ENCODE results near the gene GYG1.

Gene GYG1

DNA sequence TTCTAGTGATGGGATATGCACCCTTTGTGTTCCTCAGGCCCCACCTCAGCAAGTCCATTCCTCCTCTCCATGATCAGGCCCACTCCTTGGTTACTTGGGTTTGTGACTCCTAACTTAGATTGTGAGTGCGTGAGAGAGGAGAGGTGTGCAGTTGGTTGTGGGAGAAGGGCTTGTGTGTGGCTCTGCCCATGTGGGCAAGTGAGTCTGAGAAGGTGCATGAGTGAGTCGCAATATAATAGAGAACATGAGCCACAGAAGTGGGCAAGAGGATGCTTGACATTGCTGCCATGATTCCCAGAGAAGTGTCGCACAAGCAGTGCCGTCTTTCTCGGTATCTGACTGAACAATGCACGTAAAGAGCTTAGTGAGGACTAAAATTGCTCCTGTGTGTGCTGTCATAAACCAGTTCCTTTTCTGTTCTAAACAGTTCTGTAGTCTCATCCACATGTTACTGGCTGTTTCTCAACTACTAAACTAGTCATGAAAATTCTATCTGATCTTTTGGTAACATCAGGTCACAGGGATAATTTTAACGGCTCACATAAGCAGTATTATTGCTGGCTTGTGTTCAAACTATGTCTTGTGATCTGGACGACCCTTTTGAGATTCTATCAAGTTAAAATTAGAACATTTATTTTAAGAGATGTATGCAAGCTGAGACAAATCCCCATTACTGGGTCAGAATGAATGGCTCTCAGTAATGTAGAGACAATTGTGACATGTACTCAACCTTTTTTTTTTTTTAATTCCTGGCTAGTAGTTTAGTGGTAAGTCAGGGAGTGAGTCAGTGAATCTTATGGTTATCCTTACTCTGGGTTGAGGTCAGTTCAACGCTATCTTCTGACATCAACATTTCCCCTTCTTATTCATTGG lies 25.6 kb downstream of the GYG1 start:
- no peak for DNase-seq (ENCODE audit: low spot score)

DNA sequence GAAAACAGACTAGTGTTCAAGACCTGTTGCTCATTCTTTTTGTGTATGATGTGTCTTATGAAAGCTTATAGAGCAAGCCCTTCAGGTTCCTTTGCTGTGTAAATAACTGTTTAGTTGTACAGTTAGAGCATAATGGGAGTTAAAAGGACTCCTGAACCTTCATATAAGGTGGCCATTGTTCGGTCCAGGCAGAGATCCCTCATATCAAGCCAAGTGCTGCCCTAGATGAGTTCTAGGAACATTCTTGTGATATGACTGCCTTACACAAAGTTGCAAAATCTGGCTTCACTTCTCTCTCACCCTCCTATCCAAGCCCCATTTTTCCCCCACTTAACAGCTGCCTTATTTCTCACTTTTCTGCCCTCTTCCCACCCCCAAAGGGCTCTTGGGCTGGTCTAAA lies 26.9 kb downstream of the GYG1 start:
- no peak for DNase-seq (ENCODE audit: low spot score)

DNA sequence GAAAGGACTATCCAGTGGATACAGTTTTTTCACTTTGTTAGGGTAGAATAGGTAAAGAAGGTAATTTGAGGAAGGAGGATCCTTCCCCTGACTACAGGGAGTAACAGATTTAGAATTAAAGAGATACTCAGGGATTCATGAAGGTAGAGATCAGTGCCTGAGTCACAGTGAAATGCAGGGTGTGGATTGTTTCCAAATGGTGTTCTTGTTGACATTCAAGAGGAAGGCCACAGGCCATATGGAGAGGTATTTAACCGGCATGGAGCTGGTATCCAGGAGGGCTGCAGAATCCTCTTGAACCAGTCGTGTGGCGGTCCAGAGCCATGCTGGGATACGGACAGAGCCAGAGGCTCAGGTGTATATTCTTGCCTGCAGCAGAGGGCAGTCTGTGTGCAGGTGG lies 28.2 kb downstream of the GYG1 start:
- DNase-seq (ENCODE audit: low spot score) = no peak

DNA sequence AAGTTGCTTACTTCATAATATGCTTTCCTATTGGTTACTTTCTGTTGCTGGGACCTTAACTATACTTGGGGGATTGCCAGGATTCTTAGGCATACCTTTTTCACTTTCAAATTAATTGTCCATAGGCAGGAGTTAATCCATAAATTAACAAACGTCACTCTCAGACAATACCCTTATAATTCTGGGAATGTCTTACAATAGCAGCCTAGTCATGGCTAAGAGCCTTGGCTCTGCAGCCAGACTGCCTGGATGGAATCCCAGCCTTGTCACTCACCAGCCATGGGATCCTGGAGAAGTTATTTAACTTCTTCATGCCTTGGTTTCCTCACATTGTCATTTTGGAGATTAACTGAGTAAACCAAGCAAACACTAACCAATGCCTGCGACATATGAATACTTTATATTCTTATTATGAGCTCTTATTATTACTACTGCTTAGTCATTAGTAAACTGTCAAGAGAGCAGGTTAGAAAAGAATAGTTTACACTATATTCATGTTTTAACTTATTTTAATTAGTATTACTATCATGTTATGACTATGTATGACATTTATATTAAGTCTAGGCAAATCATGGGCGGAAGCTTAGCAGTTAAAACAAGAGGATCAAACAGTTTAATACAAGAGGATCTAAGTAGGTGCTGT lies 29.0 kb downstream of the GYG1 start:
- no peak for DNase-seq (ENCODE audit: low spot score)

DNA sequence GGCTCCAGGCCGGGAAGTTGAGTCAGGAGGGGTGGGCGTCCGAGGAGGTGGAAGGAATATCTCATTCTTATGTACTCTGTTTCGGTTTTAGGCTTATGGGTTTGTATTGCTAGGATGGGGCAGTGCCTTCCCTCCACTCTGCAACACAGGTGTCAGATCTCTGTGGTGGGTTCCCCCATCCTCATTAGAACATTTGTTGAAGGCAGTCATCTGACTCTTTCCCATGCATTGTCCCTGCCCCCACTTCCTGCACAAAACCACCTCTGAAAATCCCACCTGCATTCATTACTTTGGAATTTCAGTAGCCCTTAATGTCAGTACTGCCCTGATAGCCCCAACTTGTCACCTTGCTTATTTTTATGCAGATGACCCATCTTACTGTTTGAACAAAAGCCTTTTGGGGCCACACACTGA lies 29.5 kb downstream of the GYG1 start:
- DNase-seq (ENCODE audit: low spot score) = no peak

DNA sequence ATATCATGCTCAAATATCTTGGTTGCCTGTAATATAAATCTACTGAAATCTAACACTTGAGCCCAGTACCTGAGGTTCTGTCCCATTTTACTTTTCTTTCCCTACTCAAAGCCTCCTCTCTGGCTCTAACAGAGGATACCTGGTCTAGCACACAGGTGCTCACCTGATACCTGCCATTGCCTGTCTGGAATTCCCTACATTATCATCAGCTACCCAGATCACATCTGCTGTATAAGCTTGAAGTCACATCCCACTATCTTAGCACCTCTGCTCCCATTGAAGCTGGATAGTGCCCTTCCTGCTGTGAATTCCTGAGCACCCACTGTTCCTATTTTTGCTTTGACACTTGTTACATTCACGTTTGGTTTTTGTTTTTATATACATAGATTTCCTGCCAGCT lies 30.5 kb downstream of the GYG1 start:
- no peak for DNase-seq (ENCODE audit: low spot score)

DNA sequence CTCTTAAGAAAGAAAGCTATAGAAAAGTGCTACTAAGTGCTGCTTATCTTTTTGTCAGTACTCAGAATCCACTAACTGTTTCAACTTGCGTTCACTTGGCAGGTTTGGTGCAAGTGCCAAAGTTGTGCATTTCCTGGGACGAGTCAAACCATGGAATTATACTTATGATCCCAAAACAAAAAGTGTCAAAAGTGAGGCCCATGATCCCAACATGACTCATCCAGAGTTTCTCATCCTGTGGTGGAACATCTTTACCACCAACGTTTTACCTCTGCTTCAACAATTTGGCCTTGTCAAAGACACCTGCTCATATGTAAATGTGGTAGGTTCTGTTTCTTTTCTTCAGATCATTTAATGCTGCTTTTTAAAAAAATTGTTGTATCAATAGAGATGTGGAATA lies 32.6 kb downstream of the GYG1 start:
- DNase-seq (ENCODE audit: low spot score) = no peak

DNA sequence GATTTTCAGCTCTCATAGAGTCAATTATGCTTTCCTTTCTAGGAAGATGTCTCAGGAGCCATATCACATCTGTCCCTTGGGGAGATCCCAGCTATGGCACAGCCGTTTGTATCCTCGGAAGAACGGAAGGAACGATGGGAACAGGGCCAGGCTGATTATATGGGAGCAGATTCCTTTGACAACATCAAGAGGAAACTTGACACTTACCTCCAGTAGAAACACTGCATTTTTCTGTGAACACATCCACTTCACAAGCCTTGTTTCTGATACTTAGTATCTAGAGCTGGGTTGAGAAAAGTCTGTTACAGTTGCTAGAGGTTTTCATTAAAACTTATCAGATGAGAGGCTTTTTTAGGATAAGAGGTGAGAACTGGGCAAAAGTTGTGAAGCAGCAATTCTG lies 35.4 kb downstream of the GYG1 start:
- DNase-seq (ENCODE audit: low spot score) = no peak

DNA sequence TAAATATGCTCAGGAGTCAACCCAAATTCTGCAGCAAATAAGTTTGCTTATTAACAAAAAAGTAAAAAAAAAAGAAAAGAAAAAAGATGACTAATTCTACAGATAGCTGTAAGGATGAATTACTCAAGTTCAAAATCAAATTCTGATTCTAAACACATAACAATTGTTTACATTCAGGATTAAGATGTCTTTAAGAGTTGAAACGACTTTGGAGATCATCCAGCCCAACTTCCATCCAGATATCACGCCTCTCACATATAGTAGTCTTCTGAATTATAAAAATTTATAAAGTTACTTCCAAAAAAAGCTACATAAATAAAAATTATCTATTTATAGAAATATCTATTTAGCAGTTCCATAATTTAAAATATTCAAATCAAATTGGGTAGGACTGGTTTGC lies 39.8 kb downstream of the GYG1 start:
- DNase-seq (ENCODE audit: low spot score) = no peak

DNA sequence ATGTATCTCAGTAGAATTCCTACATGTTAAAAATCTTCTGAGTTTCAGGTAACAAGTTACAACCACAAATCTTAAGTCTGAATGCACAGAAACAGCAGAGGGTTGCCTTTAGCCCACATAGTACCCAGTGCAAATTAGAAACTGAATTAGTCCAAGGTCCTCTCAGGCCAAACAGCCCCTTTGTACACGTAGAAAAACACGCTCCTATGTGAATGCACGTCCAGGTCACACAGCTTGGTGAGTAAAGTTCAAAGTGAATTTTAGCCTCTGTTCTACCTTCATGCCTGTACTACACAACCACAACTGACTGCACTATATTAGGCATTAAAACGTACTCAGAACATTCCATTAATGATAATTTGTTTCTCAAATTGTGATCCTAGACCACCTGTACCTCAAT lies 46.3 kb downstream of the GYG1 start:
- no peak for DNase-seq (ENCODE audit: low spot score)

DNA sequence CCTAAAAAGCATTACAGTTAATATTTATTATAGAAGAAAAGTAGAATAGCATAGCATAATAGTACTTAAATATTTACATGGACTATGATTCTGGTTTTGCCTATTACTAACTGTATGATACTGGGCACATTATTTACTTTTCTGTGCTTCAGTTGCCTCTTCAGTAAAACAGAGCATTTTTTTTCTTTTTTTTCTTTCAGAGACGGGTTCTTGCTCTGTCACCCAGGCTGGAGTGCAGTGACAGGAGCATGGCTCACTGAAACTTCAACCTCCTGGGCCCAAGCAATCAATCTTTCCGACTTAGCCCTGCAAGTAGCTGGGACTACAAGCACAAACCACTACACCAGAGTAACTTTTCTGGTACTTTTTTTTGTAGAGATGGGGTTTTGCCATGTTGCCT lies 47.0 kb downstream of the GYG1 start:
- DNase-seq (ENCODE audit: low spot score) = no peak

DNA sequence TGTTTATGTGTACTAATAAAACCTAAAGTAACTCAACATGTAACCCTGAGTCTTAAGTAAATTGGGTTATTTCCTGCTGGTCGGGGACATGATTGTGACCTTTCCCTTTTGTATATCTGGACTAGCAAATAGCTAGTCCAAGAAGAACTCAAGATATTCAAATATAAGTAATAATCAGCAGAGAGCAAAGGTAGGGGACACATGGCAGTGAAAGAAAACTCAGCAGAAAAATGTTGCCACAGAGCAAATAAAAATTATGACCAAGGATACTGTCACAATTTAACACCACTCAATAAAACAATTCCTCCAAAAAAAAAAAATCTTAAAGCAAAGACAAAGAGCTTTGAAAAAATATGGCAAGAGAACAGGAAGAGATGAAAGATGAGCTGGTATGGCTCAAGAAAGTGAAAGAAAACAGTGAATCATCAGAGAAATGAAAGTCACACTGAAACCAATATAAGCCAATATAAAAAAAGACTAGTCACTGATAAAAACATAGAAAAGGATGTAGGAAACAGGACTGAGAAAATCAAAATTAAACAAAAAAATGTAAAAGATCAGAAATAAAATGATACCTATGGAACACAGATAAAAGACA lies 51.5 kb downstream of the GYG1 start:
- peak; percentile 57 for DNase-seq (ENCODE audit: low spot score)

DNA sequence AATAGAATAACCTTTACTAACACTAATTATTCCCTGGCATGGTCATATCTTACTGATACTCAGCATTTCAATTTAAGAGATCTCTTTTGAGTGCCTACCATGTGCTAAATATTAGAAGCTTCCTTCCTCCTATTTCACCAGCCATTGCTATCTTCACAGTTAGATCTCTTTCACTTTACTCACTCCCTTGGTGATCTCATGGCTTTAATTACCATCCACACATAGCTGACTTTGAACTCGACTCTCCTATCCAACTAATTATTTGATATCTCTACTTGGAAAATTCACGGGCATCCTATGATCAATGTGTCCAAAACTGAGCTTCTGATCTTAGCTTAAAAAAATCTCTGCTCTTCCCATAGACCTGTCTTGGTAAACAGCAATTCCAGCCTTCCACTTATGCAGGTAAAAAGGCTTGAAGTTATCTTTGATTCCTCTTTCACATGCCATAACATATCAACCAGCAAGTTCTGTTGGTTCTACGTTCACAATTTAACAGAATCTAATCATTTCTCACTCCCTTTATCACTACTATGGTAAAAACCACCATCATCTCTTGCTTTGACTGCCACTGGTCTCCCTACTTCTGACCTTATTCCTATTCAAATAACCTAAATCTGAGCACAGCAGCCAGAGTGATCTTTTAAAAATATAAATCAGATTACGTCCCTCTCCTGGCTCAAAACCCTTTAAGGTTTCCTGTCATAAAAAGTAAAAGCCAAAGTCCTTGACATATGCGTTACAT lies 53.2 kb downstream of the GYG1 start:
- DNase-seq (ENCODE audit: low spot score) = no peak

DNA sequence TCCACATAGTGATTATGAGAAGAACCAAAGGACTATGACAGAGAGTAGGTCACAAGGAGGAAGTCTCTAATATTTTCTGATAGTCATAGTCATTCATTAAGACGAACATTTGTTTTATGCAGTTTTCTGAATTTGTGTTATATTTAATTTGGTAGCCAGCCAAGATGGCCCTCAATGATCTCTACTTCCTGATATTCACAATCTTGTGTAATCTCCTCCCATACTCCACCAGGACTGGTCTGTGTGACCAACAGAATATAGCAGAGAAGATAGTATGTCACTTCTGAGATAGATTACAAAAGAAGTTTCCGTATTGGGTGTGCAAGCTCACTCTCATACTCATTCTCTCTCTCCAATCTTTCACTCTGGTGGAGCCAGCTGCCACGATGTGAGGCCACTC lies 64.2 kb downstream of the GYG1 start:
- DNase-seq (ENCODE audit: low spot score) = no peak

DNA sequence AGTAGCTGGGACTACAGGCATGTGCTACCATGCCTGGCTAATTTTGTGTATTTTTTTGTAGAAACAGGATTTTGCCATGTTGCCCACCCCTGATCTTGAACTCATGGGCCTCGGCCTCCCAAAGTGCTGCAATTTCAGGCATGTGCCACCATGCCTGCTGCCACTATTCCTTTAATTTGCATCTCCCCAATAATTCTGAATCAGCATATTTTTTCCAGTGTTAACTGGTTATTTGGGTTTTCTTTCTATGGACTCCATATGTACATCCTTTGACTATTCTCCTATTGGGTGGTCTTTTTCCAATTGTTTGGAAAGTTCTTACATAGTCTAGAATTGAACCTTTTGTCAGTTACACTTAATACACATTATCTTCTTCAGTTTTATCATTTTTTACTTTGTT lies 66.9 kb downstream of the GYG1 start:
- DNase-seq (ENCODE audit: low spot score) = no peak

DNA sequence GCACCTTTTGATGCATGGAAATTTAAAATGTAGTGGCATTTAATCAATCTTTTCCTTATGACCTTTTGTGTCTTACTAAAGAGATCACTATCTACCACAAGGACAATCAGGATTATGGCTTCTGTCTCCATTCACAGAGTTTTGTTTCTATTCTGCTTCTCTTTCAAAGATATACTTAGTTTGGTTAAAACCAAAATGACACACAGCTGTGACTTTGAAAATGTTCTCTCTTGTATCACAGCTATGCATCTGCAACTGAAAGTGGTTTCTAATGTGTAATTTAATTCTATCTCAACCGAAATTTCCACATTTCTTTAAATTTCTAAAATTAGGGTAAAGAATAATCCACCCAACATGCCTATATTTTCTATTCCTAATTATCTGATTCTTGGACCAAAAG lies 67.3 kb downstream of the GYG1 start:
- no peak for DNase-seq (ENCODE audit: low spot score)

DNA sequence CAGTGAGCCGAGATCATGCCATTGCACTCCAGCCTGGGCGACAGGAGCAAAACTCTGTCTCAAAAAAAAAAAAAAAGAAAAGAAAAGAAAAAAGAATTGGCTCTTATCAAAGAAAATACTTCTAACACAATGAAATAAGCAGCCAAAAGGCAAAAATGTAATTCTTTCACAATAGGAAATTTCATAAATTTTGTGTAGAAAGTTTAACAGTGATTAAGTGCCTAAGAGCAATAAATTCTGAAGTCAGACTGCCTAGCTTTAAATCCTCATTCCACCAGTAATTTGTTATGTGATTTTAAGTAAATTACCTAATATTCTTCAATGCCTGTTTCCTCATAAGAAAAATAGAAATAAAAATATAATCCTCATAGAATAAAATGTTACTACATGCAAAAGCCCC lies 70.4 kb downstream of the GYG1 start:
- DNase-seq (ENCODE audit: low spot score) = no peak

DNA sequence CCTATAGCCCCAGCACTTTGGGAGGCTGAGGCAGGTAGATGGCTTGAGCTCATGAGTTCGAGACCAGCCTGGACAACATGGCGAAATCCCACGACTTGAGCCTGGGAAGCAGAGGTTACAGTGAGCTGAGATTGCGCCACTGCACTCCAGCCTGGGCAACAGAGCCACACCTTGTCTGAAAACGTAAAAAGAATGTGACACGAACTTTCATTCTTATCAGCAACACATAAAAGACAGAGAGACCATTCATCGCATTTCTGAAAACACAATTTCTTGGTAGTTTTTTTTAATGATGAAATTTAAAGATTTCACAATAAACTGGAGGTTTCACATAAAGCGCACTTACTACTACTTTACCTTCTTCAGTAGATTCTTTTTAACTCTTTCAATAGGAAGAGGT lies 76.5 kb downstream of the GYG1 start:
- no peak for DNase-seq (ENCODE audit: low spot score)
